ENCODE results near the gene JAKMIP1. TPM values are rescaled to one million over a fixed set of nuclear protein-coding genes. Genes with fewer than 3 reads are reported as not detected.

The JAKMIP1 gene
- total RNA-seq, 4 donors from 2014 or later = 1.2 to 6.6 TPM; not detected in 2

DNA sequence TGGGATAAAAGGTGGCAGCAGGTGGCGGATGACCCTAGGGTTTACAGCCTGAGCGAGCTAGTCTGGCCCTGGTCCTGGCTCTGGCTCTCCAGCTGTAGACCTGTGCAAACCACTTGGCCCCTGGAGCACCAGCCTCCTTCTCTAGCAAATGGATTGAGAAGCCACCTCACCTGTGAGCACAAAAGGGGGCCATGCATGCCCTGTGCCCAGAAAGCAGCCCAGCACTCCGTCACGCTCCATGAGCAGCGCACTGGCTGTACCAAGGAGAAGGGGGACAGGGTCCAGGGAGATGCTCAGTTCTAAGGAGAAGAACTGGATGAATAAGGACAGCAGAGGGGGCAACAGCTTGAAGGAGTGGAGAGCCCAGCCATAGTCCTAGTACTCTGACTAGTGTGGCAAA lies 135.2 kb downstream of the JAKMIP1 start:
- H3K27me3 ChIP-seq = no peaks in the 10 kb centered on the region
- no peaks in the 10 kb centered on the region for H3K36me3 ChIP-seq
- H3K27ac ChIP-seq = no peak overlapping the region
- no peak overlapping the region for H3K4me3 ChIP-seq
- no peaks in the 10 kb centered on the region for H3K4me1 ChIP-seq
- H3K9me3 ChIP-seq = peaks cover 0 to 2% (median 0%) of the 10 kb centered on the region in 4 donors
- TF ChIP-seq, protein P1, sequence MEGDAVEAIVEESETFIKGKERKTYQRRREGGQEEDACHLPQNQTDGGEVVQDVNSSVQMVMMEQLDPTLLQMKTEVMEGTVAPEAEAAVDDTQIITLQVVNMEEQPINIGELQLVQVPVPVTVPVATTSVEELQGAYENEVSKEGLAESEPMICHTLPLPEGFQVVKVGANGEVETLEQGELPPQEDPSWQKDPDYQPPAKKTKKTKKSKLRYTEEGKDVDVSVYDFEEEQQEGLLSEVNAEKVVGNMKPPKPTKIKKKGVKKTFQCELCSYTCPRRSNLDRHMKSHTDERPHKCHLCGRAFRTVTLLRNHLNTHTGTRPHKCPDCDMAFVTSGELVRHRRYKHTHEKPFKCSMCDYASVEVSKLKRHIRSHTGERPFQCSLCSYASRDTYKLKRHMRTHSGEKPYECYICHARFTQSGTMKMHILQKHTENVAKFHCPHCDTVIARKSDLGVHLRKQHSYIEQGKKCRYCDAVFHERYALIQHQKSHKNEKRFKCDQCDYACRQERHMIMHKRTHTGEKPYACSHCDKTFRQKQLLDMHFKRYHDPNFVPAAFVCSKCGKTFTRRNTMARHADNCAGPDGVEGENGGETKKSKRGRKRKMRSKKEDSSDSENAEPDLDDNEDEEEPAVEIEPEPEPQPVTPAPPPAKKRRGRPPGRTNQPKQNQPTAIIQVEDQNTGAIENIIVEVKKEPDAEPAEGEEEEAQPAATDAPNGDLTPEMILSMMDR (IDR thresholded peaks at IDR 0.05) = no peak
- TF ChIP-seq POLR2A (IDR thresholded peaks at IDR 0.05) = no peak
- no peak for DNase-seq

DNA sequence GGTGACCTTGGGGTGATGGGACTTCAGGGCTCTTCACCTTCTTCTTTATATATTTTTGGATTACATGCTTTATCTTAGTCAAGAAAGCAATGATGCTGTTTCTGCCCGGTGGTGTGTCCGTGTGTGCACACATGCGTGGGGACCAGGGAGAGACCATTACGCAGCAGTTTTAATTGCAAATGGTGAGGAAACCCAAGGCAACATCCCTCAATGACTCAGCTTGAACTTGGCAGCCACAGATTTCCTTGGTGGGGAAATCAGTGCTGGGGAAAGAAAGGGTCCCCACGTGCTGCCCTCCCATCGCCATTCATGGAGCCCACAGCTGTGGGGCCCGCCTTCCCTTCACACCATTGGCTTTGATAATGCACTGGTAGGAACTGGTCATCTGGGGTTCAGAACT lies 136.0 kb downstream of the JAKMIP1 start:
- Histone ChIP-seq H3K27ac (no peak overlapping the region), H3K27me3 (no peaks in the 10 kb centered on the region), H3K4me1 (no peaks in the 10 kb centered on the region), H3K9me3 (peaks cover 0 to 8% (median 2%) of the 10 kb centered on the region in 4 donors), H3K36me3 (no peaks in the 10 kb centered on the region), H3K4me3 (no peak overlapping the region)
- no peak for DNase-seq
- TF ChIP-seq, protein P1 (IDR thresholded peaks at IDR 0.05) = no peak
- TF ChIP-seq POLR2A (IDR thresholded peaks at IDR 0.05) = no peak

DNA sequence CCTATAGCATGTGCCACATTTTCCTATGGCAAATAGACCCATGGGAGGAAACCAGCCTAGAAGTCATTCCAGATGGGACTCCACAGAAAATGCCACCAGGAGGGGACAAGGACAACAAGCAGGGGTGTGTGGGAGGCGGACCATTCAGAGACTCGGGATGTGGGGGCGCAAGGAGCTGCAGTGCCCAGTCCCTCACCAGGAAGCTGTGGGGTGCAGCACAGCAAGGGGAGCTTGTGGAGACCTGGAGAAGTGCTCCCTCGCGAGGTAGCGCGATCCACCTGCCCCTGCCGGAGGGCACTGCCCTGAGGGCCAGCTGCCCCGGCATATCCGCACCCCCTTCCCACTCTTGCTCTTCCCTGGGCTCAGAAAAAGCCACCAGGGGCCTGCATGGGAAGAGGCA lies 136.7 kb downstream of the JAKMIP1 start:
- no peak for TF ChIP-seq POLR2A (IDR thresholded peaks at IDR 0.05)
- TF ChIP-seq, protein P1 (IDR thresholded peaks at IDR 0.05) = no peak
- Histone ChIP-seq H3K4me3 (no peak overlapping the region), H3K27me3 (no peaks in the 10 kb centered on the region), H3K9me3 (peaks cover 0 to 15% (median 4%) of the 10 kb centered on the region in 4 donors), H3K4me1 (no peaks in the 10 kb centered on the region), H3K27ac (no peak overlapping the region), H3K36me3 (no peaks in the 10 kb centered on the region)
- no peak for DNase-seq

DNA sequence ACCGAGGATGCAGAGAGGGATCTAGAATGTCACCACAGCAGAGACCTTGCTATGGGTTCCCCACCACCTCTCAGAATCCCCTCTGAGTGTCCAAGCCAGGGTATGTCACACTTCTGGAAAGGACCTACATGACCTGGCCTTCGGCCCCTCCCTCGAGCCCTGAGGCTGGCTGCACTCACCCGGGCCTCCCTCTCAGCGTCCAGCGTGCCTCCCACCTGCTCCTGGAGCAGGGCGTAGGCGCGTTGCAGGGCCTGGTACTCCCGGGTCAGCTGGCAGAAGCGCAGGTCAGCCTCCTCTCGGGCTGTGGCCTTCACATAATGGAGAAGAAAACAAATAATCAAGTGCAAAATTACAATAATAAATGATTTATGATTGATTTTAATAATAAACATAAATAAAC lies 138.2 kb downstream of the JAKMIP1 start:
- H3K9me3 ChIP-seq = peaks cover 0 to 31% (median 8%) of the 10 kb centered on the region in 4 donors
- no peak overlapping the region for H3K27ac ChIP-seq
- TF ChIP-seq, protein P1 (IDR thresholded peaks at IDR 0.05) = no peak
- no peak for TF ChIP-seq POLR2A (IDR thresholded peaks at IDR 0.05)
- H3K4me1 ChIP-seq = no peaks in the 10 kb centered on the region
- H3K27me3 ChIP-seq = no peaks in the 10 kb centered on the region
- DNase-seq = no peak
- no peak overlapping the region for H3K4me3 ChIP-seq
- H3K36me3 ChIP-seq = no peaks in the 10 kb centered on the region

DNA sequence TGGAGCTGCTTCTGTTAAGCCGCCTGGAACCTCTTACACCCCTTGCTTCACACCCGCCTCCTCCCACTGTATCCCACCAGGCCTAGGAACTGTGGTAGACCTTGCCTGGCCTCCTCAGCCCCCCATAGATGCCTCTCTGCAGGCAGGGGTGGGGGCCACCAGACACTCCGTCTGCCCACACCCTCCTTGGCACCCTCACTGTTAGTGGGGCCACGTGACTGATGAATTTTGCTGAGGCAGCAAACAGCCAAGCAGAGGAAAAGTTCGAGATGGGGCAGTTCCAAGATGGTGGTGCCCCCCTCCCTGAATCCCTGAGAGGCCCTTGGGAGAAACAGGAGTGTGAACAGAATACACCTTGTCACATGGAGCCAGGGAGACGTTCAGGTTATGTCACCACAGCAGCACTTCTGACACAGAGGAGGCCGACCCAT lies 141.0 kb downstream of the JAKMIP1 start:
- TF ChIP-seq POLR2A (IDR thresholded peaks at IDR 0.05) = no peak
- TF ChIP-seq, protein P1 (IDR thresholded peaks at IDR 0.05) = no peak
- no peaks in the 10 kb centered on the region for H3K27me3 ChIP-seq
- DNase-seq = no peak

More for the DNA sequence above, 141.0 kb downstream of the JAKMIP1 start:
- Histone ChIP-seq H3K27ac (no peak overlapping the region), H3K4me1 (no peaks in the 10 kb centered on the region), H3K4me3 (no peak overlapping the region), H3K9me3 (peaks cover 0 to 31% (median 8%) of the 10 kb centered on the region in 4 donors), H3K36me3 (no peaks in the 10 kb centered on the region)
